Measurements from ENCODE around the gene TWIST1.

TWIST1 gene

DNA sequence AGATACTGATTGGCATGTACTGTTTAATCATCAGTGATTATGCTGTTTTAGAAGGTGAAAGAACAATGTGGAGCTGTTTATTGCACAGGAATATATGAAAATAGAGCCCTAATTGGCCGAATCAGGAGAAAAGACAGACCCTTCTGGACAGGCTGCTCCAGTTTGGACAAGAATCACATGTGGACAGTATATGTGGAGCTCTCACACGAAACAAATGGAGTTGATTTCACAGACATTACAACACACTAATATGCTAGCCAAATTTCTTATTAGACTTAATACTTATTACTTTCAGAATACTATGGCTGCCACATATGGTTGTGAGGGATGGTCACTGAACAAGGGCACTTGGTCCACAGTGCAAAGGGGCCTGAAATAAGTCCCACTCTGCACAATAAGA is 15.5 kb downstream of the TWIST1 start:
- in situ Hi-C loops (cut with HindIII; ENCODE audit: low sequenced_read_pairs) = no loop called here
- no peak overlapping the region for H3K4me3 ChIP-seq (ENCODE audit: low read depth, low read length)
- no peak for DNase-seq (ENCODE audit: low read depth, low spot score)
- TF ChIP-seq CTCF (IDR thresholded peaks at IDR 0.05; ENCODE audit: low read depth, low read length) = no peak

GRCh38 chr7:19101472-19101871 is 16.0 kb downstream of the TWIST1 start:
- in situ Hi-C loops (cut with HindIII; ENCODE audit: low sequenced_read_pairs) = no loop called here
- H3K4me3 ChIP-seq (ENCODE audit: low read depth, low read length) = no peak overlapping the region
- no peak for TF ChIP-seq CTCF (IDR thresholded peaks at IDR 0.05; ENCODE audit: low read depth, low read length)
- DNase-seq (ENCODE audit: low read depth, low spot score) = no peak

GRCh38 chr7:19099924-19100323 is 17.5 kb downstream of the TWIST1 start:
- DNase-seq (ENCODE audit: low read depth, low spot score) = no peak
- no peak for TF ChIP-seq CTCF (IDR thresholded peaks at IDR 0.05; ENCODE audit: low read depth, low read length)
- H3K4me3 ChIP-seq (ENCODE audit: low read depth, low read length) = no peak overlapping the region
- in situ Hi-C loops (cut with HindIII; ENCODE audit: low sequenced_read_pairs) = no loop called here

DNA sequence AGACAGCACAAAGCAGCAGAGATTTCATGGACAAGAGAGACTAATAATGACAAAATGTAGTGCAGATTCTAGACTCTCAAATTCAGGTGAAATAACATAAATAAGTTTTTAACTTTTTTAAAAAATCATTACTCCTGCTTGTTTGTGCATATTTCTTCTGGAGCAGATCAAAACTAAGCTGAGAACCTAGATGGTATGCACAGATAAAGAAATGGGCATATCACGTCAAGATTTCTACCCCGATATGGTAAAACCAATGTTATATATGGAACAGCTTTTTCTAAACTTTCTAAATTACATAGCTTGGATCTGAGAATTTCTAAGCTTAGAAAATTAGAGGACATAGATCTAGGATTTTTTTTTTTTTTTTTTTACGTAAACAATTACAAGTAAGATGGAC is 18.2 kb downstream of the TWIST1 start:
- in situ Hi-C loops (cut with HindIII; ENCODE audit: low sequenced_read_pairs) = no loop called here
- DNase-seq (ENCODE audit: low read depth, low spot score) = no peak
- TF ChIP-seq CTCF (IDR thresholded peaks at IDR 0.05; ENCODE audit: low read depth, low read length) = no peak
- H3K4me3 ChIP-seq (ENCODE audit: low read depth, low read length) = no peak overlapping the region

- DNase-seq (ENCODE audit: low read depth, low spot score) = no peak
- TF ChIP-seq CTCF (IDR thresholded peaks at IDR 0.05; ENCODE audit: low read depth, low read length) = no peak
- no peak overlapping the region for H3K4me3 ChIP-seq (ENCODE audit: low read depth, low read length)
- in situ Hi-C loops (cut with HindIII; ENCODE audit: low sequenced_read_pairs) = no loop called here
Observed at GRCh38 chr7:19098510-19098909, 18.9 kb downstream of the TWIST1 start.

GRCh38 chr7:19097165-19098055 is 20.0 kb downstream of the TWIST1 start:
- no peak for DNase-seq (ENCODE audit: low read depth, low spot score)
- no peak overlapping the region for H3K4me3 ChIP-seq (ENCODE audit: low read depth, low read length)
- in situ Hi-C loops (cut with HindIII; ENCODE audit: low sequenced_read_pairs) = no loop called here
- no peak for TF ChIP-seq CTCF (IDR thresholded peaks at IDR 0.05; ENCODE audit: low read depth, low read length)
